Large intestine (tissue), 3 donors: ENCODE results near the gene KMT2C. TPM values are rescaled to one million over a fixed set of nuclear protein-coding genes. Genes with fewer than 3 reads are reported as not detected.
A peak's percentile ranks its signal among the peaks of the same experiment; 100 is the strongest.
"Not testable (repeated sequence)": the region's sequence is repeated elsewhere in the genome, so short reads cannot be mapped to it uniquely, and the experiment has no call there.

Source experiments
- DNase-seq, 2 donors: peaks; one replicate each; pipeline versions ENCODE4 v3.0.0 to v3.0.0-alpha.2; 2013
- H3K27ac ChIP-seq: one replicate; pipeline ENCODE4 v1.5.1; 2013; ENCODE audit warnings: low read length
- H3K27me3 ChIP-seq: 2 replicates; pipeline ENCODE4 v1.6.1; 2013; ENCODE audit warnings: low read length; ENCODE audit not compliant: control insufficient read depth, insufficient read depth
- H3K36me3 ChIP-seq: 2 replicates; pipeline ENCODE4 v1.6.1; 2013; ENCODE audit warnings: low read length; ENCODE audit not compliant: control insufficient read depth, insufficient read depth
- H3K4me1 ChIP-seq: one replicate; pipeline ENCODE4 v1.6.1; 2013; ENCODE audit warnings: low read length; ENCODE audit not compliant: control insufficient read depth, insufficient read depth
- H3K4me3 ChIP-seq: one replicate; pipeline ENCODE4 v1.5.1; 2013; ENCODE audit warnings: low read length
- H3K9me3 ChIP-seq: one replicate; pipeline ENCODE4 v1.6.1; 2013; ENCODE audit warnings: mild to moderate bottlenecking, low read depth, low read length, moderate library complexity; ENCODE audit not compliant: control insufficient read depth
- WGBS: methylation state at CpG from one replicate; pipeline ENCODE4 v1.1.5; 2013; ENCODE audit warnings: low lambda C conversion rate; ENCODE audit not compliant: insufficient coverage; 5-methylcytosine and 5-hydroxymethylcytosine counted together
- polyA plus RNA-seq: library from polyadenylated mRNA; unstranded; fragments of 120-200 nt; gene quantifications from one replicate; pipeline ENCODE4 v1.2.1, GENCODE V29; 2013

Gene KMT2C
- polyA plus RNA-seq, 1 donor: 34.1 TPM

GRCh38 chr7:152382244-152382643, 53.6 kb downstream of the KMT2C start:
- H3K9me3 ChIP-seq: peaks cover 4% of the 10 kb centered on the region
- WGBS: no CpG with 5 or more reads among the region's 1 CpG
- no peak for DNase-seq
- no peak overlapping the region for H3K27ac ChIP-seq
- peaks cover 4% of the 10 kb centered on the region for H3K4me1 ChIP-seq
- no peaks in the 10 kb centered on the region for H3K27me3 ChIP-seq
- no peaks in the 10 kb centered on the region for H3K36me3 ChIP-seq
- H3K4me3 ChIP-seq: no peak overlapping the region

- not testable (repeated sequence) for H3K4me3 ChIP-seq, H3K27me3 ChIP-seq, H3K27ac ChIP-seq, H3K36me3 ChIP-seq, H3K9me3 ChIP-seq, DNase-seq, H3K4me1 ChIP-seq
- 100% methylated on average over 1 of the region's 5 CpGs for WGBS
Measured at GRCh38 chr7:152380931-152381578, 54.7 kb downstream of the KMT2C start.

GRCh38 chr7:152378497-152378896, 57.3 kb downstream of the KMT2C start:
- H3K9me3 ChIP-seq, H3K36me3 ChIP-seq, H3K27me3 ChIP-seq, DNase-seq, H3K27ac ChIP-seq, H3K4me1 ChIP-seq, H3K4me3 ChIP-seq: not testable (repeated sequence)

GRCh38 chr7:152376716-152377484, 58.9 kb downstream of the KMT2C start:
- not testable (repeated sequence) for H3K9me3 ChIP-seq, H3K4me1 ChIP-seq, H3K27ac ChIP-seq, H3K27me3 ChIP-seq, H3K36me3 ChIP-seq, DNase-seq, H3K4me3 ChIP-seq
- WGBS: 80% methylated on average over 2 of the region's 8 CpGs

- no peak for DNase-seq
- H3K27me3 ChIP-seq: no peaks in the 10 kb centered on the region
- H3K36me3 ChIP-seq: no peaks in the 10 kb centered on the region
- H3K9me3 ChIP-seq: peaks cover 2% of the 10 kb centered on the region
- no peak overlapping the region for H3K4me3 ChIP-seq
- H3K4me1 ChIP-seq: no peaks in the 10 kb centered on the region
- H3K27ac ChIP-seq: no peak overlapping the region
Measured at GRCh38 chr7:152370297-152370696, 65.5 kb downstream of the KMT2C start.

GRCh38 chr7:152369518-152369917, 66.3 kb downstream of the KMT2C start:
- DNase-seq: no peak
- Histone ChIP-seq H3K4me3 (no peak overlapping the region), H3K27ac (no peak overlapping the region), H3K36me3 (no peaks in the 10 kb centered on the region), H3K27me3 (no peaks in the 10 kb centered on the region), H3K4me1 (no peaks in the 10 kb centered on the region), H3K9me3 (peaks cover 2% of the 10 kb centered on the region)
- WGBS: no CpG with 5 or more reads among the region's 3 CpGs

- Histone ChIP-seq H3K27me3 (no peaks in the 10 kb centered on the region), H3K36me3 (no peaks in the 10 kb centered on the region), H3K4me1 (no peaks in the 10 kb centered on the region), H3K9me3 (peaks cover 2% of the 10 kb centered on the region), H3K27ac (no peak overlapping the region), H3K4me3 (no peak overlapping the region)
- no CpG with 5 or more reads among the region's 8 CpGs for WGBS
- DNase-seq: no peak
Measured at GRCh38 chr7:152367170-152367569, 68.6 kb downstream of the KMT2C start.

GRCh38 chr7:152366662-152367061, 69.1 kb downstream of the KMT2C start:
- Histone ChIP-seq H3K27ac (no peak overlapping the region), H3K9me3 (peaks cover 2% of the 10 kb centered on the region), H3K4me3 (no peak overlapping the region), H3K36me3 (no peaks in the 10 kb centered on the region), H3K27me3 (no peaks in the 10 kb centered on the region), H3K4me1 (no peaks in the 10 kb centered on the region)
- no CpG with 5 or more reads among the region's 32 CpGs for WGBS
- peak; percentile 22 to 26 for DNase-seq

- no peak overlapping the region for H3K4me3 ChIP-seq
- 100% methylated on average over 5 of the region's 6 CpGs for WGBS
- H3K27me3 ChIP-seq: no peaks in the 10 kb centered on the region
- no peaks in the 10 kb centered on the region for H3K36me3 ChIP-seq
- H3K27ac ChIP-seq: no peak overlapping the region
- H3K9me3 ChIP-seq: peaks cover 2% of the 10 kb centered on the region
- H3K4me1 ChIP-seq: no peaks in the 10 kb centered on the region
- DNase-seq: no peak
Measured at GRCh38 chr7:152365982-152366603, 69.7 kb downstream of the KMT2C start.

GRCh38 chr7:152363798-152364197, 72.0 kb downstream of the KMT2C start:
- H3K36me3 ChIP-seq: no peaks in the 10 kb centered on the region

More at GRCh38 chr7:152363798-152364197, 72.0 kb downstream of the KMT2C start:
- WGBS: no CpG with 5 or more reads among the region's 1 CpG
- peaks cover 2% of the 10 kb centered on the region for H3K9me3 ChIP-seq
- H3K27ac ChIP-seq: no peak overlapping the region
- no peaks in the 10 kb centered on the region for H3K27me3 ChIP-seq
- no peaks in the 10 kb centered on the region for H3K4me1 ChIP-seq
- H3K4me3 ChIP-seq: no peak overlapping the region
- no peak for DNase-seq
